ENCODE measurements around the gene GPANK1. TPM values are rescaled to one million over a fixed set of nuclear protein-coding genes. Genes with fewer than 3 reads are reported as not detected.

Gene GPANK1
- total and polyA plus RNA-seq, 9 of the 15 experiments (the other 6 are each of a cell fraction or from before 2014, with no cell fraction given): 32.2 to 111 (median 46.3) TPM

DNA sequence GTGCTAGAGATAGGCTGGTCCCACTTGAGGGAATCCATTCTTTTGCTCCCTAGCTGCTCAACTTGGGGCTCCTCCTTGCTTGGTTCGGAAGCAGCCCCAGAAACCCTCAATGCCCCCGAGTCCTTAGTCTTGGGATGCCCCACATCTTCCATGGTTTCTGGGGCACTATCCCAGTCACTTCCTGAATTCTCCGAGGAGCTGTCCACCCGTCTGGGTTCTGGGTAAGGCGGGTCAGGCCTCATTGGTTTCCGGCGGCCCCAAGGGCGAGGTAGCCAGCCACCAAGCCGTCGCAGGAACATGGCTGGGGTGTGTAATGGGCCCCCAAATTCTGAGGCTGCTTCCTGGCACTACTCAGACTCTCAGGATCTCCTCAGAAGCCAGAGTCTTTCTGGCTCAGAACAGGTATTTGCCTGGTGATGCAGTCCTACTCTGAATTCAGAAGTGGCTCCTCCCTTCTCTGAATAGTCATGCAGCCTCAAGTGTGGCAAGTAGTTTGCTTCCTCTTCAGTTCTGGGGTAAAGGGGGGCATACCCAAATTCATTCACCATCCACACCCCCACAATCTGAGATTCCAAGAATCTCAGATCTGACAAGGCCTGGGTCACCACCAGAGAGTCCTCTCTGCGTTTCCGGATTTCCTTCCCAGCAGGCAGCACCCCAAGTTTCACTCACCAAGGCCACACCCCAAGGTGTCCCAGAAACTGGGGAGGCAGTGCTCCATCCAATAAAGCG lies 5.0 kb downstream of the GPANK1 start (continued):
- TF ChIP-seq, protein P1, sequence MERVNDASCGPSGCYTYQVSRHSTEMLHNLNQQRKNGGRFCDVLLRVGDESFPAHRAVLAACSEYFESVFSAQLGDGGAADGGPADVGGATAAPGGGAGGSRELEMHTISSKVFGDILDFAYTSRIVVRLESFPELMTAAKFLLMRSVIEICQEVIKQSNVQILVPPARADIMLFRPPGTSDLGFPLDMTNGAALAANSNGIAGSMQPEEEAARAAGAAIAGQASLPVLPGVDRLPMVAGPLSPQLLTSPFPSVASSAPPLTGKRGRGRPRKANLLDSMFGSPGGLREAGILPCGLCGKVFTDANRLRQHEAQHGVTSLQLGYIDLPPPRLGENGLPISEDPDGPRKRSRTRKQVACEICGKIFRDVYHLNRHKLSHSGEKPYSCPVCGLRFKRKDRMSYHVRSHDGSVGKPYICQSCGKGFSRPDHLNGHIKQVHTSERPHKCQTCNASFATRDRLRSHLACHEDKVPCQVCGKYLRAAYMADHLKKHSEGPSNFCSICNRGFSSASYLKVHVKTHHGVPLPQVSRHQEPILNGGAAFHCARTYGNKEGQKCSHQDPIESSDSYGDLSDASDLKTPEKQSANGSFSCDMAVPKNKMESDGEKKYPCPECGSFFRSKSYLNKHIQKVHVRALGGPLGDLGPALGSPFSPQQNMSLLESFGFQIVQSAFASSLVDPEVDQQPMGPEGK (CRISPR knock-in tag; IDR thresholded peaks at IDR 0.05; ENCODE audit: borderline replicate concordance): no peak
- TF ChIP-seq SMC3 (conservative IDR thresholded peaks at IDR 0.05; ENCODE audit: insufficient read depth, low read depth, low read length) (no peak), ZNF324 (CRISPR knock-in tag; IDR thresholded peaks at IDR 0.05) (no peak), ZNF121 (CRISPR knock-in tag; conservative IDR thresholded peaks at IDR 0.05) (no peak), PTBP1 (IDR thresholded peaks at IDR 0.05; ENCODE audit: low read depth, low read length) (no peak), BRD9 (IDR thresholded peaks at IDR 0.05; ENCODE audit: low read depth, partially characterized antibody) (no peak), NCOA2 (IDR thresholded peaks at IDR 0.05; ENCODE audit: partially characterized antibody in 2 of 2) (no peak), ZNF24 (IDR thresholded peaks at IDR 0.05) (no peak), NCOA6 (IDR thresholded peaks at IDR 0.05) (no peak), SUPT5H (IDR thresholded peaks at IDR 0.05) (no peak), SMARCC2 (IDR thresholded peaks at IDR 0.05; ENCODE audit: low read depth) (0 out of 2 replicates have a peak, but pooled peaks have one; percentile 36), ATF7 (IDR thresholded peaks at IDR 0.05) (no peak), BRCA1 (IDR thresholded peaks at IDR 0.05) (no peak), BRCA1 (CRISPR knock-in tag; IDR thresholded peaks at IDR 0.05) (no peak), TAF7 (tag; IDR thresholded peaks at IDR 0.05) (no peak), NFE2L1 (tag; IDR thresholded peaks at IDR 0.05; ENCODE audit: borderline replicate concordance, low read depth) (no peak), NR4A1 (CRISPR knock-in tag; IDR thresholded peaks at IDR 0.05) (peak; percentile 84; the same call in 1 of the 2 replicates), NR4A1 (tag; IDR thresholded peaks at IDR 0.05) (0 out of 2 replicates have a peak, but pooled peaks have one; percentile 50), ZNF174 (CRISPR knock-in tag; IDR thresholded peaks at IDR 0.05) (no peak)
- TF ChIP-seq, protein P2, sequence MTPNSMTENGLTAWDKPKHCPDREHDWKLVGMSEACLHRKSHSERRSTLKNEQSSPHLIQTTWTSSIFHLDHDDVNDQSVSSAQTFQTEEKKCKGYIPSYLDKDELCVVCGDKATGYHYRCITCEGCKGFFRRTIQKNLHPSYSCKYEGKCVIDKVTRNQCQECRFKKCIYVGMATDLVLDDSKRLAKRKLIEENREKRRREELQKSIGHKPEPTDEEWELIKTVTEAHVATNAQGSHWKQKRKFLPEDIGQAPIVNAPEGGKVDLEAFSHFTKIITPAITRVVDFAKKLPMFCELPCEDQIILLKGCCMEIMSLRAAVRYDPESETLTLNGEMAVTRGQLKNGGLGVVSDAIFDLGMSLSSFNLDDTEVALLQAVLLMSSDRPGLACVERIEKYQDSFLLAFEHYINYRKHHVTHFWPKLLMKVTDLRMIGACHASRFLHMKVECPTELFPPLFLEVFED (CRISPR knock-in tag; conservative IDR thresholded peaks at IDR 0.05): no peak
- TF ChIP-seq, protein P3, sequence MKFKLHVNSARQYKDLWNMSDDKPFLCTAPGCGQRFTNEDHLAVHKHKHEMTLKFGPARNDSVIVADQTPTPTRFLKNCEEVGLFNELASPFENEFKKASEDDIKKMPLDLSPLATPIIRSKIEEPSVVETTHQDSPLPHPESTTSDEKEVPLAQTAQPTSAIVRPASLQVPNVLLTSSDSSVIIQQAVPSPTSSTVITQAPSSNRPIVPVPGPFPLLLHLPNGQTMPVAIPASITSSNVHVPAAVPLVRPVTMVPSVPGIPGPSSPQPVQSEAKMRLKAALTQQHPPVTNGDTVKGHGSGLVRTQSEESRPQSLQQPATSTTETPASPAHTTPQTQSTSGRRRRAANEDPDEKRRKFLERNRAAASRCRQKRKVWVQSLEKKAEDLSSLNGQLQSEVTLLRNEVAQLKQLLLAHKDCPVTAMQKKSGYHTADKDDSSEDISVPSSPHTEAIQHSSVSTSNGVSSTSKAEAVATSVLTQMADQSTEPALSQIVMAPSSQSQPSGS (CRISPR knock-in tag; IDR thresholded peaks at IDR 0.05): no peak
- TF ChIP-seq, protein P4, sequence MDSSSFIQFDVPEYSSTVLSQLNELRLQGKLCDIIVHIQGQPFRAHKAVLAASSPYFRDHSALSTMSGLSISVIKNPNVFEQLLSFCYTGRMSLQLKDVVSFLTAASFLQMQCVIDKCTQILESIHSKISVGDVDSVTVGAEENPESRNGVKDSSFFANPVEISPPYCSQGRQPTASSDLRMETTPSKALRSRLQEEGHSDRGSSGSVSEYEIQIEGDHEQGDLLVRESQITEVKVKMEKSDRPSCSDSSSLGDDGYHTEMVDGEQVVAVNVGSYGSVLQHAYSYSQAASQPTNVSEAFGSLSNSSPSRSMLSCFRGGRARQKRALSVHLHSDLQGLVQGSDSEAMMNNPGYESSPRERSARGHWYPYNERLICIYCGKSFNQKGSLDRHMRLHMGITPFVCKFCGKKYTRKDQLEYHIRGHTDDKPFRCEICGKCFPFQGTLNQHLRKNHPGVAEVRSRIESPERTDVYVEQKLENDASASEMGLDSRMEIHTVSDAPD (CRISPR knock-in tag; IDR thresholded peaks at IDR 0.05): no peak
- TF ChIP-seq, protein P5, sequence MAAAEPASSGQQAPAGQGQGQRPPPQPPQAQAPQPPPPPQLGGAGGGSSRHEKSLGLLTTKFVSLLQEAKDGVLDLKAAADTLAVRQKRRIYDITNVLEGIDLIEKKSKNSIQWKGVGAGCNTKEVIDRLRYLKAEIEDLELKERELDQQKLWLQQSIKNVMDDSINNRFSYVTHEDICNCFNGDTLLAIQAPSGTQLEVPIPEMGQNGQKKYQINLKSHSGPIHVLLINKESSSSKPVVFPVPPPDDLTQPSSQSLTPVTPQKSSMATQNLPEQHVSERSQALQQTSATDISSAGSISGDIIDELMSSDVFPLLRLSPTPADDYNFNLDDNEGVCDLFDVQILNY (CRISPR knock-in tag; IDR thresholded peaks at IDR 0.05): no peak
